GM19397 (cell line): Measurements from ENCODE around the gene VTI1A.

ENCODE experiments used
- ATAC-seq: cut with Tn5 transposase; IDR thresholded peaks from one replicate; pipeline ENCODE4 v1.9.1; 2021; ENCODE audit warnings: mild to moderate bottlenecking, moderate library complexity; ENCODE audit not compliant: unreplicated experiment

VTI1A gene

GRCh38 chr10:112799726-112800510, 352.9 kb downstream of the VTI1A start:
- no peak for ATAC-seq

- no peak for ATAC-seq
Measured at GRCh38 chr10:112801004-112801403, 354.0 kb downstream of the VTI1A start.

- no peak for ATAC-seq
Measured at GRCh38 chr10:112801748-112802147, 354.7 kb downstream of the VTI1A start.

- no peak for ATAC-seq
Measured at GRCh38 chr10:112802411-112803022, 355.5 kb downstream of the VTI1A start.

- ATAC-seq, result no peak
Measured at GRCh38 chr10:112803961-112804401, 357.0 kb downstream of the VTI1A start.

GRCh38 chr10:112805254-112805590, 358.2 kb downstream of the VTI1A start:
- ATAC-seq, result no peak

- no peak for ATAC-seq
Measured at GRCh38 chr10:112805701-112806100, 358.7 kb downstream of the VTI1A start.

- ATAC-seq, result no peak
Measured at GRCh38 chr10:112807013-112807412, 360.0 kb downstream of the VTI1A start.

- no peak for ATAC-seq
Measured at GRCh38 chr10:112809736-112810135, 362.7 kb downstream of the VTI1A start.

GRCh38 chr10:112810711-112811151, 363.7 kb downstream of the VTI1A start:
- no peak for ATAC-seq

GRCh38 chr10:112811741-112812551, 364.9 kb downstream of the VTI1A start:
- no peak for ATAC-seq

GRCh38 chr10:112812586-112812985, 365.6 kb downstream of the VTI1A start:
- ATAC-seq, result no peak

GRCh38 chr10:112813866-112814591, 367.0 kb downstream of the VTI1A start:
- ATAC-seq, result no peak

- no peak for ATAC-seq
Measured at GRCh38 chr10:112815269-112816032, 368.4 kb downstream of the VTI1A start.

- ATAC-seq, result no peak
Measured at GRCh38 chr10:112816033-112816430, 369.0 kb downstream of the VTI1A start.

GRCh38 chr10:112816891-112817290, 369.9 kb downstream of the VTI1A start:
- no peak for ATAC-seq

- ATAC-seq, result no peak
Measured at GRCh38 chr10:112817981-112818777, 371.2 kb downstream of the VTI1A start.

GRCh38 chr10:112819231-112819630, 372.2 kb downstream of the VTI1A start:
- no peak for ATAC-seq

- no peak for ATAC-seq
Measured at GRCh38 chr10:112820320-112820719, 373.3 kb downstream of the VTI1A start.
